IPS DF 4.7 (cell line): ENCODE measurements around the gene IRX1.

ENCODE experiments used
- DNase-seq: peaks from one replicate; pipeline ENCODE4 v3.0.0-alpha.2; 2013; ENCODE audit warnings: low spot score; ENCODE audit errors: extremely low read depth

IRX1 gene

DNA sequence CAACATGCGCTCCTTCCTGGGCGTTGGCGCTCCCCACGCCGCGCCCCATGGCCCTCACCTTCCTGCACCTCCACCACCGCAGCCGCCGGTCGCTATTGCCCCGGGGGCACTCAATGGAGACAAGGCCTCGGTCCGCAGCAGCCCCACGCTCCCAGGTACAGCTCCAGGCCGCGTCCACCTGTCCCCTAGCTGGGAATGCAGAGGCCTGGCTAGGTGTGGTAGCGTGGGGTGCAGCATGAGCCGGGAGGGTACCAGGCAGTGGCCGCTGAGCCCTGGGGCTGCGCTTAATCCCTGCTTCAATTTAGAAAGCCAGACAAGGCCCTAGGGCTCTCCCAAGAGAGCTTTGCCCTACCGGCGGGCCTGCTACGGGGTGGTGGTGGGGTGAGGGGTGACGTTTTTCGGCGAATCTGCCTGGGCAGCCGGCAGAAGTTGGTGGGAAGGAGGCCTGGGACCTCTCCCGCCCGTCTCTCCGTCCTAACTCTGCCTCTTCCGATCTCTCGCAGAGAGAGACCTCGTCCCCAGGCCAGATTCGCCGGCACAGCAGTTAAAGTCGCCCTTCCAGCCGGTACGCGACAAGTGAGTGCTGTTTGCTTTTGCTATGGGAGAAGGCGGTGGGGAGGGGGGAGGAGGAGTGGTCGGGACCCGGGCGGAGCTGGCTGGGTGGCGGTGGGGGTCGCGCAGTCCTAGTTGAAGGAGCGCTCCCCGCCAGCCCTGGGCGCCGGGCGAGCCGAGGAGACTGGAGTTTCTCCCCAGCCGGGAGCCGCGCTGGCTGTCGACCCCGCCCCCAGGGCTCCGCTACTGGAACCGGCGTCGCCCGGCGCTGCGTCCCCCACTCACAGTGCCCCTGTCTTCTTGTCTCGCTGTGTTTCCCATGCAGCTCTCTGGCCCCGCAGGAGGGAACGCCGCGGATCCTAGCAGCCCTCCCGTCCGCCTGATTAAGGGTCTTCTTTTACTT is 4.8 kb downstream of the IRX1 start:
- no peak for DNase-seq

GRCh38 chr5:3601061-3601710 is 5.6 kb downstream of the IRX1 start:
- DNase-seq = no peak

GRCh38 chr5:3601911-3602782 is 6.5 kb downstream of the IRX1 start:
- DNase-seq = no peak

DNA sequence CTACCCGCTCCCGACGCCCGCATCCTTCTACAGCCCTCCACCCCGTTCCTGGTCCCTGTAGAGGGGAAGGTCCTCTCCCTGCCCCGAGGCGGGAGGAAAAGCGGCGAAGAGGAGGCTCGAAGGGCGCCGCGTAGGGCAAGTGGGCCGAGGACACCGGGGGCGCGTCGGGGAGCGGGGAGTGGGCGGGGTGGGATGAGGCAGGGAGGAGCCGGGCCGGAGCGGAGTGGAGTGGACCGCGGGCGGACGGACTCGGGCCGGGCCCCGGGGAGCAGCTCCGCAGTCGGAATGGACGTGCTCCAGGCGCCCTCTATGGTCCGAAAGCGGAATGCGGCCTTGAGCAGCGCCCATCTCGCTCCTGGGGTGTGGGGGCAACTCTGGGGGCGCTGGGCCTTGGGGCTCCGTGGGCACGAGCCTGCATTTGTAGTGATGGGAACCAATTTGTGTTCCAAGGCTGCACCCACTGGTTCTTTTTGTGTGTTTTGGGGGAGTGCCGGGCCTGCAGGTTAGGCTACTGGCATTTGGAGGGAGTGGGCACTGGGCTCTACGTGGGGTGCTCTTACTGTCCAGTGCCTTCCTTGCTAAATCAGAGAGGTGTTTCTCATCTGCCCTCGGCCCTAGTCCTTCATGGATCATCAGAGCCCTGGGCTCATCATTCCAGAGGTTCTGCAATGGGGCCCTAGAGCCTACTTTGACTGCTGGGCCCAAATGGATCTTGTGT is 7.3 kb downstream of the IRX1 start:
- no peak for DNase-seq

DNA sequence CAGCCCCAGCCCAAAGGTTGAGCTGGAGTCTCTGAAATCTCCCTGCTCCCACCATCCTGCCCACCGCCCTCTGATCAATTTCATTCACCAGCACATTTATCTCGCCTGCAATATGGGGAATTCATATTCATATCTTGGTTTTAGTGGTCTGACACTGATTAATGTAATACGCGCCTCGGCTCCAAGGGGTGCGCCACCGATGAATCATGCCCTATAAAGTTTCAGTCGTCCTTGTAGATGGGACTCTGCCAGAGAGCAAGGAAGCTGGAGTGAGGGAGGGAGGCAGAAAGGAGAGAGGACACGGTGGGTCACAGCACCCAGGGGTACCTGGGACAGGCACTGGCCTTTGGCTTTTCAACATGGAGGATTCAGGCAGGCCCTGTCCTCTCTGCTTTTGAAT is 8.9 kb downstream of the IRX1 start:
- no peak for DNase-seq

DNA sequence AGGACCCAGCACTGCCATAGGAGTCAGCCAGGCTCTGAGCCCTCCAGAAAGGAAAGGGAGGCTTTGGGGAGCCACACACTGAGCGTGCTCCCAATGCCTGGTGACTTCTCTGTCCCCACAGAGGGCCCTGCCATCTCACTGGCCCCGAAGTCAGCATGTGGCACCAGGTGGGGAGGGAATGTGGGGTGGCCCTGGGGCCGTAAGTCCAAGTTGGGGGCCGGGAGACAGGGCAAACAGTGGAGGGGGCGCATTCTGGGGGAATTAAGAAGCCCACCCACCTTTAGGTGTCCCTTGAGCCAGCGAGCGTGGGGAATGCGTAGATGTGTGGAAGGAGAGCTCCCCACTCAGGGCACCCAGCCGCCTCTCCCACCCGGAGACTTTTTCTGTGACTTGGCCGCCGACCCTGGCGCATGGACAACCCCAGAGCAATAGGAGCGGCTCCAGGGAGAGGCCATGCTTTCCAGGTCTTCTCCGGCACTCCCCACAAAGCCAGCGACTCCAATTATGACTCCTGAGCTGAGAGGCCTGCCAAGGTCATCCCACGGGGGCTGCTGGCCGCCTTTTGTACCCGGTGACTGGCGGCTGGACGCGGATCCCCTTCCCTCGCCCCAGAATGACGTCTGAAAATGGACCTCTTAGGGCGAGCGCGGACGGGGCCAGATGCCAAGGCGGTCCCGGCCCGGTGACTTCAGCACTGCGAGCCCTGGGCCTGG is 9.8 kb downstream of the IRX1 start:
- DNase-seq = no peak

DNA sequence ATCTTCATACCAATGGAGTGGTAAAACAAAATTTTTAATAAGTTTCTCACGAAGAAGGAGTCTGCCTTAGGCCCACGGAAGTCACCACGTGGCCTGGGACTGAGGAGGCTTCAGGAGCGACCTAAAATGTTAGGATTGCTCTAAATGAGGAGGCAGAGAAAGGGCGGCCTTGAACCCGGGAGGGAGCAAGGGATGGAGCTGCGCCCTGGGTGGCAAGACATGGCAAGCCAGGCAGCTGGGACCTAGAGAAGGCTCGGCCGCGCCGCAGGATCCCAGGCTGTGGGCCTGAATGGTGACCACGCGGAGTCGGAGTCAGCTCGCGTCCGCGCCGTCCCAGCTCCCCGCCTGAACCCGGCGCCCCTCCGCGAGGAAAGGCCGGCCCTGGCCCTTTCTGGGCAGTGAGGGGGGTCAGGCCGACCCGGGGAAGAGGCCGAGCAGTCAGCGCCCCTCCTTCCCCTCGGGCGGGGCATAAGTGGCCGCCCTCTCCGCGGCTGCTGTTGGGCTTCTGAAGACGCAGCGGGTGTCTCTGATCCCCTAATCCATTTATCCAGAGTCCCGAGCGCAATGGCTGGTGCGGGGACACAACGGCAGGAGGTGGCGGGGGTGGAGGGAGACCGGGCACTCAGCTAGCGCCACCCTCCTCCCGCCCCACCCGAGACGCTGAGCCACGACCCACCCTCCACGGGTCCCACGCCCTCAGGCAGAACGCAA is 10.6 kb downstream of the IRX1 start:
- no peak for DNase-seq

DNA sequence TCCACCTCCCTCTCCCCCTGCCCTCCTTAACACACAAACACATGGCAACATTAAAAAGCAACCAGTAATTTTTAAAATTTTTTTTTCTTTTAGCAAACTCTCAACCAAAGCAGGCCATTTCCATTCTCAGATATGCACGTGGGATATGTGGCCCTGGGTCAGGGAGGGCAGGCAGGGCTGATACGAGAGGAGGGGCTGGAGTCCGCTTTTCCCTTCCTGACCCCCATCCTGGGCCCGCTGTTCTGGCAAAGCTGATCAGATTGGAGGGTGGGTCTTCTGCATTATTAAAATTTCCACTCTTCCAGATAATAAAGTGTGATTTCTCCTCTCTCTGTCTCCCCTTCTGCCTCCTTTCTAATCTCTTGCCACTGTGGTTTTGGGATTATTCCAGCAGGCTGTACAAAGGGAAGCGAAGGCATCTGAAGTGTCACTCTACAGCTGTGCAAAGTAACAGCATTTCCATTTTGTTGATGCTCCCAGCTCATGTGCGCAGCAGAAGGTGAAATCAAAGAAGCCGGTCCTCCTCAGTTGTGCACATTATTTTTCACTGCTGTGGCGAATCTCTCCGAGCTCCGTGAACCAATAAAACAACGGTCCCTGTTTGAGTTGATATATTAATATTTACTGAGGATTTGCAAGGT is 12.0 kb downstream of the IRX1 start:
- DNase-seq = no peak

DNA sequence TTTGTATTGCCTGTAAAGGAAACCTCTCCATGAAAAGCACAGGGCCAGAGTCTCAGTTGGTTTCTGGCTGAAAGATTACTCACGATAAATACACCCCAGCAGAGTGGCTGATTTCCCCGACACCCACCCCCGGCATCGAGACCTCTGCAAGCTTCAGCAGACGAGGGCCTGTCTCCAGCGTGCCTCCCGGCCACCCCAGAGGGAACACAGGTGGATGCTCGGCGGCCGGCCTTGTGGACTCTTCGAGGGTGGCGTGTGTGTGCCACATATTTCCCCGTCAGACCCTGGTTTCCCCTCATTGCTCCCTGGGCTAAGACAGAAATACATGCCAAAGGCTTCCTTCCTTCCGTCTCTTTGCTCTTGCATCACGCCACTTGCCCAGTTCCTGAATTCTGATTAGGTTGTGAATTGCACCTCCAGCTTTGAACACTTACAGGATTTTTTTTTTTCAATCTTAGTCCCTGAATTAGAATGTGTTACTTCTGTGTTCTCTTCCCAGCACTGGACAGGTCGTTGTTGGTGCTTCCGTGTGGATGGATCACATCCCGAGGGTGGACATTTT is 13.6 kb downstream of the IRX1 start:
- no peak for DNase-seq

GRCh38 chr5:3612591-3613042 is 17.0 kb downstream of the IRX1 start:
- DNase-seq = no peak

- no peak for DNase-seq
These were observed 18.1 kb downstream of the IRX1 start for GRCh38 chr5:3613726-3614125.

- DNase-seq = no peak
These were observed 19.6 kb downstream of the IRX1 start for GRCh38 chr5:3615217-3615616.

DNA sequence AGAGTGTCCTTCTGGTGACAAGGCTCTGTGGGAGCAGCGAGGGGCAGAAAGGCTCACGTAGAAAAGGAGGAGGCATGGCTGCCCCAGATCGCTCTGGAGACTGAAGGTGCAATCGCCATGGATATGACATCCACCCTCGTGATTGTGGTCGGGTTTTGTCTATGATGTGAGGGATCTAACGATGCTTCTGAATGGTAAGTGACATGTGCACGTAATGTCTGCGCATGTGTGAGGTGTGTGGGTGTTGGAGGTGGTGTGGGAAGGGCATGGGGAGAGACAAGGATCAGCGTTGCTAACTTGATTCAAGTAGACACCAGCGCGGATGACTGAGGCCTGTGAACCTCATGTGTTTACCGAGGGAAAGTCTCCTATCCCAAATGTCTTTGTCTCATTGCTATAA is 20.2 kb downstream of the IRX1 start:
- DNase-seq = no peak

DNA sequence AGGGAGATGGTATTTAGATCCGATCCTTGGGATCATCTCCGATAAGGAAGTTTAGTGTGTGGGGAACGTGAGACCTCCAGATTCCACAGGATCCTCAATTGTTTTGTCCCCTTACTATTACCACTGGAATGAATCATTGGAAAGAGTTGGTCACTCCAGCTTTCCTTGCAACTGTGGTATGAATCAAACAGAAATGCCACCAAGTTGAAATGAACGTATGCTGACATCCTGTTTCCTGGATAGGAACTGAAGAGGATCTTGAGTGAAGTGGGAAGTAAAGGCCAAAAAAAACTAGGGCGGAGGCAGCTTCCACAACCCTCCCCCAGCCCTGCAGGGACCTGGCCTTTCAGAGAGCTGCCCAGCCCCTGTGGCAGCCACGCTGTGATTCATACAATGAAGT is 23.9 kb downstream of the IRX1 start:
- no peak for DNase-seq

DNA sequence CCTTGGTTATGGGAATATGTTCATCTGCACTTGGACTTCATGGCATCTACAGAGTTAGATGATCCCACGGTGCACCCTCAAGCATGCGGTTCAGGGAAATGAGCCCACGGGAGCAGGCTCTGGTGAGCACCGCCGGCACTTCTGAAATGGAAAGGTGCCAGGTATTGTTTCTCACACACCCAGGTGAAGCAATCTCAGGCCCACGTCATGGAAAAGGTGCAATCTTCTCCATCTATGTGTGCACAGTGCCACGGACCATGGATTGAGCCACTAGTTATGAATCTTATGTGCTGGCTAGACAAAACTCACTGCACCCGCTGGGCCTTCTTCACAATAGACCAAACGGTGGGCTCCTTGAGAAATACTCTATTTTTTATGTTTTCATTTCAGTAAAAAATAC is 27.3 kb downstream of the IRX1 start:
- DNase-seq = no peak

- no peak for DNase-seq
These were observed 30.0 kb downstream of the IRX1 start for GRCh38 chr5:3625626-3626025.

DNA sequence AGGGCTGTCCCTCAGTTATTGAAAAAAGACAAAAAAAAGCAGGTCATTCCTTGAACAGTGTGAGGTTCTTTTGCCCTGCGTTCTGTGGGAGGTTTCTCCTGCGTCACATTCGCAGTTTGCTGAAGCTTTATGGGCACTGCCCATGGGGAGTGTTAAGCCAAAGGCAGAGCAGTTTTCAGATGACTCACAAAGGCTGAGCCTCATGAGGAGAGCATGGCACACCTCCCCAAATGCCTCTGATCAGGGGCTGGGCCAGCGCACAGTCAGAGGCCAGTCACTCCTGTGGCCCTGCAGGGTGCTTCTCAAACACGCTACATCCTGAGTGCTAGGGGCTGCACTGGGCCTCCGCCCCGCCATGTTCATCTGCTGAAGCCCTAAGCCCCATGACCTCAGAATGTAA is 38.4 kb downstream of the IRX1 start:
- DNase-seq = no peak

DNA sequence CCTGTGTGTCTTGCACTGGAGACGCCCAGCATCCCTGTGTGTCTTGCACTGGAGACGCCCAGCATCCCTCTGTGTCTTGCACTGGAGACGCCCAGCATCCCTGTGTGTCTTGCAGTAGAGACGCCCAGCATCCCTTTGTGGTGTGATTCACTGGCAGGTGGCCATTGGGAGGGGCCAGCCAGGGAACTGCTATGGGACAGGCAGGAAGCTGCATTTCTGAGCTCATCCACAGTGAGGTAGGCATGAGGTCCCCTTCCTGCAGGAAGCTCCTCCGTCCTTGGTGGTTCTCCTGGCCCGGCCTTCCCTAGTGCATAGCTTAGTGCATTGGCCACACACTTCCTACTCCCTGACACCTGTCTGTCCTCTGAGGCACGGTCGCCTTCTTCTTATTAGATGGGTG is 43.5 kb downstream of the IRX1 start:
- DNase-seq = no peak

DNA sequence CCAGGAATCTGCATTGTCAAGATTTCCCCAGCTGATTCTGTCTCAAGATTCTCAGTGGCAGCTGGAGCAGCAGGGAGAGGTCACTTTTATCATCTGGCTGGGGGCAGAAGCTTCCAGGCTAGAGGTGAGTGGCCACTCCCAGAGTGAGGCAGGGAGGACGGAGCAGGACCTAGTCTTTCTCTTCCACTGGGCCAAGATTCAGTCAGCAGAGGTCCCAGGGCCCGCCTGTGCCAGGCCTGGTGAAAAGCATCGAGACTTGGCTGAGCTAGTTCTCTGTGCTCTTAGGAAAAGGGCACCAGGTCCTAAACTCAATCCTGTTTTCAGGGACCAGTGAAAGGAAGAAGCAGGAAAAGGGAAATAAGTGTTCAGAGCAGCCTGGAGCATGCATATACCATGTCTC is 46.6 kb downstream of the IRX1 start:
- DNase-seq = no peak
